Activated CD8-positive, alpha-beta memory T cell treated with anti-CD3 and anti-CD28 coated beads for 1 hour (primary cell): ENCODE data around the gene MRPL36.

Experiments
- DNase-seq, 2 donors: peaks; one replicate each; pipeline ENCODE4 v3.0.0-alpha.2; 2020; ENCODE audit warnings: low read depth in 1 of 2; ENCODE audit errors: extremely low read depth in 1 of 2

The MRPL36 gene

DNA sequence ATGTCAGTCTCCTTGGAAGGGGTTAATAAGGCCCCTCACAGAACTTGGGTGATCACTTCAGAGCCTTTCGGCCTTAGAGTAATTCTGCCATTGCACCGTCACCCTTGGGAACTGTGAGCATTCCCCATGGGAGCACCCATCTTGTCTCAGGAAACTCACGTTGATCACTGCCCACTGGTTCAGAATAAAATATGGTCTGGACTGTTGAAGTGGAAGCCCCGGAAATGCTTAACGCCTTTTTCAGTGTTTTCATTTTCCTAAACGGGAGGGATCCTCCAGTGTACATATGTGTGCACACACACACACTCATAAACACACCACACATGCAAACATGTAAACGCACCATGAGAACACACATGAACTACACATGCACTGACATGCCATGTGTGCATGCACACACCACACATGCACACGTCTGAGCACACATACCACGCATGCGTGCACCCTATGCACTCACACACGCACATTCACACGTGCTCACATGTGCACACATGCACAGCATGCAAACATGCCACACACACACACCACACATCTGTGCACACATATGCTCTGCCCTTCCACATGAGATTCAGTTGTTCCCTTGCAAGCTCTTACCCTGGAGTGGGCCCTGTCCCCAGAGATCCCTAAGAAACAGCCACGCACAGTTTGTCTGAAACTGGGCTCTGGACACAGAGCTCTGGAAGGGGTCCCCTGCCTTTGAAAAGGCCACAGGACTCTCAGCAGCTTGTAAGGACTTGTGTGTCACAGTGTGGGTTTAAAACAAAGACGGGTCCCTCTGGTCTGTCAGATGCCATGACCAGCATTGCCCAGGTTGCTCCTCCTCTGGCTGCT lies 17.0 kb downstream of the MRPL36 start:
- no peak for DNase-seq

DNA sequence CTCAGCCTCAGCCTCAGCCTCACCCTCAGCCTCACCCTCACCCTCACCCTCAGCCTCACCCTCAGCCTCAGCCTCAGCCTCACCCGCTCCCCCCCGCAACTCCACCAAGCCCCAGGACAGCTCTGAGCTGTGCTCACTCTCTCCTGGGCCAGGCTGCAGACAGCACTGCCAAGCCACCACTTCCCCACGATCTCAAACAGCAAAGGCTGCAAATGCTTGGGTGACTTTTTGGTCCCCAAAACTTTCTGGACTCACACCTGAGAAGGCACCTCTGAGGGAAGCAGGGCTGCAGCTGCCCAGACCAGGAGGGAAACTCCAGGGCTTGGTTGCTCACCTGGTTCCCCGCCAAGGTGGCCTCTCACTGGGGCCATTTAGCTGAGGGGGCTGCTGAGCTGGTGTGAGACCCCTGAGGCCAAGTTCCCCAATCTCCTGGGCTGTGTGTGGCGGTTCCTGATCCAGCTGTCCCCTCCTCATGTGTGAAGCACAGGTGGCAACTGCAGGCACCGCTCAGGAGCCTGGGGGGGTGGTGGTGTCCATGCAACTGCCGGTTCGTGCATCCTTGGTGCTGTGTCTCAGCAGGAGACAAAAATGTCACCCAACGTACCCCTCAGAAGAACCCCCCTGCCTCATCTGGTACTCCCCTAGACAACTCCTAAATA lies 17.8 kb downstream of the MRPL36 start:
- no peak for DNase-seq

DNA sequence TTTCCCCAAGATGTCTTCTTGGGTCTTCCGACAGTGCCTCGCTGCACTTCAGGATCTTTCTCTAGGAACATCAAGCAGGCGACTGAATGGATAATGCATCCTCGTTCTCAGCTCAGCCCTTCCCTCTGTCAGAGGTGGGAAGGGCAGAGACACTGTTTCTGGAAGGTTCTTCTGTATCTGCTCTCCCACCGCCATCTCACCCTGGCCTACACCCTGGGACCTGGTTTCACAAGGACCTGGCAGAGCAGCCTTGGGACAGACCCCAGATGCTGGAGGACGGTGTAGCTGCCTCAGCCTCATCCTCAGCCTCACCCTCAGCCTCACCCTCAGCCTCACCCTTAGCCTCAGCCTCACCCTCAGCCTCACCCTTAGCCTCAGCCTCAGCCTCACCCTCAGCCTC lies 18.5 kb downstream of the MRPL36 start:
- no peak for DNase-seq

DNA sequence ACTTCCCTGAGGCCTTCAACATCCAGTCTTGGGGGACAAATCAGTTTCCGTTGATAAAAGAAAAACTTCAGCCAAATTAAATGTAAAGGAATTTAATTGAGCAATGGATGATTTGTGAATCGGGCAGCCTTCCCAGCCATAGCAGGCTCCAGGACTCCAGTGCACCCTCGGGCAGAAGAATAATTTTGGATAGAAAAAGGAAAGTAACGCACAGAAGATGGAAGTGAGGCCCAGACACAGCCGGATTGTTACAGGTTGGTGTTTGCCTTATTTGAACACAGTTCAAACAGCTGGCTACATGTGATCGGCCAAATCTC lies 19.1 kb downstream of the MRPL36 start:
- DNase-seq: no peak

DNA sequence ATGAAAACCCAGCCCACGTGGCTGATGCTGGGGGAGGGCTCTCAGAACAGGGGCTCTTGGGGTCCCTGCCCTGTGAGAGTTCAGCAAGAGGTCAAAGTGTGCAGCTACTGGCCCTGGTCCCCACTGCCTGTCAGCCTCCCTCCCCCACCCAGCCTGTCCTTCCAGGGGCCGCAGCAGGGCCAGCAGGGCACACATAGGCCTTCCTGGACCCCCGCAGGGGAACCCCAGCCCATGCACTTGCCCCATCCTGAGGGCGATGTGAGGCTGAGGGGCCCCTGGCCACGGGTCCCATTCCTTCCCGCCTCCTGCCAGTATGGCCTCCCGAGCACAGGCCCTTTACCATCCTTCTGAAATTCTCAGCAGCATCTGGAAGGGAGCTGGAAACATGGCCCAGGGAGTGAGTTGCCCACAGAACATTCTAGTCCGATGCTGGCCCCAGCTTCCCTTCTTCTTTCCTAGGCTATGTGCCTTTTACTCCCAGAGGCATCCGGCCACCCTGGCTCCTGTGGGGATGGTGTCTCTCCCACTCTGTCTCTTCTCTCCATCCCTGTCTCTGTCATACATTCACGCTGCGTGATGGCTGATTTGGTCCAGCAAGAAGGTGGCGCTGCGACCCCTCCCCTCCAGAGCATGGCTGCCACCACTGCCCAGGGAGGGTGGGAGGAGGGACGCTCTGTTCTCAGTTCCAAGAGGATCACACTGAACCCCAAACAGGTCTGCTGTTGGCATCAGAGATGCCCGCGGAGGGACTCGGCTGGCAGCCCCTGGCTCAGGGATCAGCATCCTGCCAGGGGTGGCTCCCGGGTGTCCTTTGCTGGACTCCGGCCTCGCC lies 19.6 kb downstream of the MRPL36 start:
- DNase-seq: no peak

DNA sequence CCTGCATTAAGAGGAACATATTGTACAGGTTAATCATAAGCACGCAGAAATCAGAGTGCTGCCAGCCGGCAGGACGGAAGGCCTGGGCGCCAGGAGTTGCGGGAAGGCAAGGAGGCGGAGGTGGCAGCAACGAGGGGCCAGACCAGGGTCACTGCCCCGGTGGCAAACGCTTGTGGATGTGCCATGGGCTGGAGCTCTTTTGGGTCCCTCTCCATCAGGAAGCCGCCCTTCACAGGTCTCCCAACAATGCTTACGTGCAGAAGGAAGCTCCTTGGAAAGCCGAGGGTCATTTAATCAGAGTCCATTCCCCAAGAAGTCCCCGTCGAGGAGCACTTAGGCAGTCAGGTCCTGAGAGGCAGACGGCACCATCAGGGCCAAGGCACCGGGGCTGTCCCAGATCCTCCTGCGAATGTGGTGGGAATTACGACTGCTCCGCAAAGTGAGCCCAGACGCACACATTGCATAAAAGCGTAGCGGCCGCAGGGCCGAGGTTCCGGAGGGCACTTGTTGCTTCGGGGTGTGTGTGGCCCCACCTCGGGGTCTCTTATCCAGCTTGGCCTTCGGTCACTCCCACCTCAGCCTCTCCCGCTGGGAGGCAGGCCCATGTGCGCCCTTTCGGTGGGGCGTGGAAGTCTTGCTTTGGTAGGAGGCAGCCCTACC lies 20.5 kb downstream of the MRPL36 start:
- no peak for DNase-seq

DNA sequence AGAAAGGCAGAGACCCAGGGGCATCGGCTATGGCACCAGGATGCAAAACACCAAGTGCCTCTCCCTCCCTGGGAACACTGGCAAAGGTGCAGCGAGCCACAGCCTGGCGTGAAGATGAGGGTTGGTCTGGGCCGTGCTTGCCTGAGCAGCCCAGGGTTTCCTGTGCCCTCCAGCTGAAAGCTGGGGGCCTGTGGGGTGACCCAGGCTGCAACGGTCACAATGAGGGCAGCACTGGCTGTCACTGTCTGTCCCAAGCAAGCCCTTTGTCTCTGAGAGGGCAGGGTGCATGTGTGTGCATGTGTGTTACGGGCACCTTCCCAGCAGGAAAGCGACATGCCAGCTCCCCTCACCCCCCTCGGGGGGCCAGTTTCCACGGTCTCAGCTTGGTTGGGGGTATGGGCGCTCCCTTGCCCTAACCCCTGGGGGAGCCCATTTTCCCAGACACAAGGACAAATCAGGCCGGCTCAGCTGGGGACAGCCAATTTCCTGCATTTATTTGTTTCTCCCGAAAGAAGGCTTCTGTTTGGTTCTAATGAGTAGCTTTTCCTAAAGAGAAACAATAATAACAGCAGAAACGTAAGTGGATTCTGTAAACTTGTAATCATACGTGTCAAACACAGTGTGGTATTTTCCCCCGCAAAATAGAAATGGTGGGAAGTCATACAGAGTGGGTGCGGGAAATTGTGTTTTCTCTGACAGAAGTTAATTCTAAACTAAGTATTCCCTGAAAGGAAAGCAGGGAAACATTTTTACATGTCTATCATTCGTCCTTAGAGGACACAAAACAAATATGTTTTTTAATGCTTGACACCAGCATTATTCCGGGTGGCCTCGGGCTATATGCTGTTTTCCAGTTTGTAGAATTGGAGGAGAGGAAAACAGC lies 21.3 kb downstream of the MRPL36 start:
- DNase-seq: no peak

DNA sequence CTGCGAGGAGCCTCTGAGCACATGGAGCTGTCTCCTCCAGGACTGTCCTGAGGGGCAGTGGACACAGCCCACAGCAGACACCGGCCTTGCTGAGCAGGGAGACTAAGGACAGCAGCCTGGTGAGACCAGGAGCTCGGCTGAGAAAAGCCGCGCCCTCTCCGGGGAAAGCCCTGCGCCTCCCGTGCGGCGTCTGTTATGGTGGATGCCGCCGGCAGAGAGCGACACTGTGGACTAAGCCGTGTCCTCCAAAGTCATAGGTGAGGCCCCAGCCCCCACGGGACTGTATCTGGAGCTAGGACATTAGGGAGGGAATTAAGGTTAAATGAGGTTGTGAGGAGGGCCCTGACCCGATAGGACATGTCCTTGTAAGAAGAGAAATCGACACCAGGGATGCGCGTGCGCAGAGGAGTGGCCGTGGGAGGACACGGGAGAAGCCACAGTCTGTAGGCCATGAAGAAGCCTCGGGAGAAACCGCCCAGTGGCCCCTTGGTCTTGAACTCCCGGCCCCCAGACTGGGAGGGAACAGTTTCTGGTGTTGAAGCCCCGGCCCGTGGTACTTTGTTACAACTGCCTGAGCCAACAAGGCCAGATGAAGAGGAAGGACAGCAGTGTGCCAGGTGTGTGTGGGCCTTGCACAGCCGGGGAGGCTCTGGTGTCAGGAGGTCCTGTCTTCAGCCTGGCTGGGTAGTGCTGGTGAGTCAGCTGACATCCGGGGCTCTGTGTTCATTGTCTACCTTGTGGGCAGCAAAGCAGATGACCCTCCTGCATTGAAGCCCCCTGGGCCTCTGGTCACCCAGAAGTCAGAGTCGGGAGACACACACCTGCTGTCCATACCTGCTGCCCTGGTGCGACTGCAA lies 22.1 kb downstream of the MRPL36 start:
- DNase-seq: no peak

DNA sequence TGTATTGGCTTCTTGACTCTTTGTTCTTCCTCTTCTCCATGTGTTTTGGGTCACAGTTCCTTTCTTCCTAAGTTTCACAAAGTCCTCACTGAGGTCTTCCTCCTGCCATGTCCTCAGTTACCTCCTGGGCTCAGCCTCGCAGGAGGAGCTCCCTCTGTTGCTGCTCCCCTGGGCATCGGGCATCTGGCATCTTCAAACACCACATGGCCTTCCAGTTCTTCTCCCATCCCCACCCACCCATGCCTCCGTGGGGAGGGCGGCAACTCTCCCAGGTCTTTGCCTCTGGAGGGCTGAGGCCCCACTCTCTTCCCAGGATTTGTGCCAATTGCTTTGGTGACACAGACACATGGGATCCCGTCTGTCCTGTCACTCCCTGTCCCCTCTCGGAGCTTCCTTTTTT lies 22.8 kb downstream of the MRPL36 start:
- DNase-seq: no peak

DNA sequence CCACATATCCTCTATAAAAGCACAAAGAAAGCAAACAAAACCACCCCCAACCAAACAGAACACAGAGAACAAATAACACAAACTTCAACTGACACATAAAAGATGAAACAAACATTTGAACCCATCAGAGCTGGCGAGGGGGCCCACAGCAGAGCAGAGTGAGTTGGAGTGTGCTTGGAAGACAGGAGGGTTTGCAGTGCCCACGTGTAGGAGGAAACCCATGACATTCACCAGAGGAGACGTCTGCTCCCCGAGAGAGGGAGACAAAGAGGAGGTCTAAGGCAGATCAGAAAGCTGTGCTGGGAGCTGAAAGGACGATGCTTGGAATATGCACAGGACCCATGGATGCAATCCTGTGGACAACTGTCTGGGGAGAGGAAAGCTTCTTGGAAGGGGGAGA lies 27.0 kb downstream of the MRPL36 start:
- no peak for DNase-seq

DNA sequence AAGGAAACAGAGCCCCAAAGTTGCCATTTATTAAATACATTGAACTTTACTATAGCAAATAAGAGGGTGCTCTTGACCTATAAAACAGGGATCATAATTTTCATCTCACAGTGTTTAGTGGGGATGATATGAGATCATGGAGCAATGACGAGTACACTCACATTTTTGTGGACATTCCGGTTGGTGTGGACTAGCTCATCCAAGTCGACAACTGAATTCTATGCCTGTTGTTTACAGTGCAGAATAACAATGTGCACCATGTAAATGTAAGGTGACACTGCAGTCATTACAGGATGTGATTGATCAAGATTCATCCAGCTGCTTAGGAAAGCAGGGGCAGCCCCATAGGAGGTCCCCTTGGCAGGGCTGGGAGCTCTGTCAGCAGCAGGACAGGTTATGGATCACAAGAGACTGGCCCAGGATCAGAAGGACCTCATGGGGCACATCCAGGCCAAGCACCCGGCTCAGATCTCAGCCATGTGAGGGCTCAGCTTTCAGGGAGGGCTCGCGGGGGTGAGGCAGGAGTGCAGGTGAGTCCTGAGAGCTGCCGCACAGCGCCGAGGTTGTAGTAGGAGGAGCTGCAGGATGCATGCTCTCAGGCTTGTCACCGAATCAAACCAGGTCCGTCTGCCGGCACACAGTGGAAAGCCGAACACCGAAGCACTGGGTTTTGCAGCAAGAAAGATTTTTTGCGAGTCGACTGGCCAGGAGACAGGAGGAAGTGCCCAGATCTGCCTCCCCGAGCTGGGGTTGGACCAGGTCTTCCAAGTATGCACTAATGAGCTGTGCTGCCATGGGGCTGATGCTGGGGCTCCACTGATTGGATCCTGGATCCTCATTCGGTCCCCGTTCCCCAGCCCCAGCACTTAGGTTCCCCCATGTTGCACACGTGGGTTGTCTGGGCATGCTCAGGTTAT lies 28.2 kb downstream of the MRPL36 start:
- DNase-seq: no peak

DNA sequence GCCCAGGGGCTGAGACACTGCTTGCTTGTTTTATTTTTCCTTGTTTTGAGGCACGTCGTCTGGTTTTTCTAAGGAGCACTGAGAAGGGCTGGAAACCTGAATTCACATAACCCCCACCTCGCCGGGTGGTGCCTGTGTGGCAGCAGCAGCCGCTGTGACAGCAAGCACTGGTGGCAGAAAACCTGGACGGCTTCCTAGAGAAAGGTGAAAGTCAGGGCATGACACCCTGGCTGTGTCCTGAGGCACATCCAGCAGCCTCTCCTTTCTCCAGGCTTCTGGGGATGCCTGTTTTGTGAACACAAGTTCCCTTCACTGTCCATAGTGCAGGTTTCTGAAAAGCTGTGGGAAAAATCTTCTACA lies 29.2 kb downstream of the MRPL36 start:
- no peak for DNase-seq

DNA sequence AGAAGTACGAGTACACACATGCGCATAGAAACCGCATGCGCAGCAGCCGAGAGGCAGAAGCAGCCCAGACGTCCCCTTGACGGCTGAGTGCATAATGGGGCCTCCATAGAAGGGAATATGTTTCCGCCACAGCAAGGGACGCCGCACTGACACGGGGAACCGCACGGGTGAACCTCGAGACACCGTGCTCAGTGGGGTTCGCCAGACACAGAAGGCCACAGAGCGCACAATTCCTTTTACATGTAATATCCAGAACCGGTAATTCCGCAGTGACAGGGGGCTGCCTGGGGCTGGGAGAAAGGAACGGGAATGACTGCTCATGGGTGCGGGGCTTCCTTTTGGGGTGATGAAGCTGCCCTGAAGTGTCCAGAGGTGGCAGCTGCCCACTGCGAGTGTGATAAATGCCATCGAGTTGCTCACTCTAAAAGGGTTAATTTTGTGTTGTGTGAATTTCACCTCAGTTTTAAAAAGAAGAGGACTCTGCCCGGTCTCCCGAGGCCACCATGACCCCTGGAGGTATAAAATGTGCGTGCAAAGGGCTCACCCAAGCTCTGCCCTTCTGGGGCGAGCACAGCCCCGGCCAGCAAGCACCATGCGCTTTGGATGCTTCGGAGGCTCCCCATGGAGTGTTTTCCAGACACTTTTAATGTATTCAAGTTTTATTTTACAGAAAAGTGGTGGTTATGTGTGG lies 29.7 kb downstream of the MRPL36 start:
- no peak for DNase-seq

DNA sequence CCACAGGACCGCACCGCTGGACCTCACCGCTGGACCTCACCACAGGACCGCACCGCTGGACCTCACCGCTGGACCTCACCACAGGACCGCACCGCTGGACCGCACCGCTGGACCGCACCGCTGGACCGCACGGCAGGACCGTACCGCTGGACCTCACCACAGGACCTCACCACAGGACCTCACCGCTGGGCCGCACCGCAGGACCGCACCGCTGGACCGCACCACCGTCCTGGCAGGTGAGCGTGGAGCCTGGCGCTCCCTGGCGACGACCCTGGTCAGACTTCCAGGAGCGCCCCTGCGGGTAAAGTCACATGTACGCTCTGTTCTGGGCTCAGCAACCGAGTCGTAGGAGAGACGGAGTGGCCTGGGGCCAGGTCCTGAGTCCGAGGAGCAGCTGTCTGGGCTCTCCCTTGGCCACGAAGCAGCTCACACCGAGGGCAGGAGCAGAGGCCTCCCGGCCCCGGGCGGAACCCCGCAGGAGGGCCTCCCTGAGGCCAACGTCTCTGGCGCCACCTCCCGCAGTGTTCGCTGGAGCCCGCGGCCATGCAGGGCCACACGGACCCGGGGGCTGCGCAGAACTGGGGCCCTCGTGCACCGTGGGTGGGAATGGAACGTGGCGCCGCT lies 30.5 kb downstream of the MRPL36 start:
- no peak for DNase-seq

DNA sequence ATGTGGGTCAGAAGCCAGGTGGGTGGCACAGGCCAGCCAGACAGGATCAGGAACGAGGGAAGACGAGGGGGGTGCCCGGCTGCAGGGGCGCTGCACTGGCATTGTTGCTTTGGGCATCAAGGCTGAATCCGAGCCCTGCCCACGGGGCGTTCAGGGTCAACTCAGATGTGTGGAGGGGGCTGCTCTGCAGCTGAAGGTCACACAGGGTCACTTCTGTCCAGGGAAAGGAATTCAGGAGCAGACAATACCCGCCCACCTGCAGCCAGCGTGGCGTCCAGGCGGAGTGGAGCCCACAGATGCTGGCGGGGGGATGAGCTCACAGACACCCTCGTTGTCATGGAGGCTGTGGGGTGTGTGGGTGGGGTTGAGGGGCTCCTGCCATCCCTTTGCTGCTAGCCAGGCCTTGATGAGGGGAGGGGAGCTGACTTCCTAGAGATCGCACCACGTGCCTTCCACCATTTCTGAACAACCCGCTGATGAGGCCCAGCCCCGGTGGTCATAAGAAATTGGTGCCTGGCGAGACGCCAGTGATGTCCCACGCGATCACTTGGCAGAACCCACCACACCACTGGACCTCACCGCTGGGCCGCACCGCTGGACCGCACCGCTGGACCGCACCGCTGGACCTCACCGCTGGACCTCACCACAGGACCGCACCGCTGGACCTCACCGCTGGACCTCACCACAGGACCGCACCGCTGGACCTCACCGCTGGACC lies 31.2 kb downstream of the MRPL36 start:
- DNase-seq: no peak

DNA sequence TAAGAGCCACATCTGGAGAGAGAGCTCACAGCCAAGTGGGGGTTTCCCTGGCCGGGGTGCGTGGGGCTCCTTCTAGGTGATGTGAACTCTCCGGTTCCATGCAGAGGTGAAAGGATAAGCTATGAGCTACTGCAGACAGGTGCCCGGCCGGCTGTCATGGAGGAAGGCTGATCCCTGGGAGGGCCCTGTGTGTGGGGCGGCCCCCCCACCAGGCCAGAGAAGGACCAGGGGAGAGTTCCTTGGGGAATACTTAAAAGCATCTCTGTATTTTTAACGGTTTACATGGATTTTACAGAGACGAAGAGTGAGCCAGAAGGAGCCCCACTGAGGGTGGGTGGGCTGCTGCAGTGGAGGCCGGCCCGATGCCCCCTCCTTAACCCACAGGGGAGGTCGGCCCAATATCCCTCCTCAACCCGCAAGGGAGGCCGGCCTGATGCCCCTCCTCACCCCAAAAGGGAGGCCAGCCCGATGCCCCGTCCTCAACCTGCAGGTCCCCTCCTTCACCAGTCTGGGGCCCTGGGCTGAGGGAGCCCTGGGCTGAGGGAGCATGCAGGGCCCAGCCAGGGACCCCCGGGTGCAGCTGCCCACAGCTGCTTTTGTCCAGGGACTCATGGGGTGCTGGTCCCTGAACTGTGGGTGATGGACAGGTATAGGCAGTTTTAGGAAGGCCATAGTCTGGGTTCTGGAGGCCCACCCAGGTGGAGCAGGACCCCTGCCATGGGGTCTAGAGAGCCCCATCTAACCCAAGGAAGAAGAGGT lies 31.9 kb downstream of the MRPL36 start:
- DNase-seq: no peak
